ENCODE measurements around the gene OR8G1. TPM values are rescaled to one million over a fixed set of nuclear protein-coding genes. Genes with fewer than 3 reads are reported as not detected.

Gene OR8G1
- total RNA-seq, 2 experiments from 2014 or later = not detected

Other genes with a start within 250 kb of the OR8G1 start
- gene OR10G6, start 245.9 kb upstream of the OR8G1 start, total RNA-seq = not detected
- gene OR10G4, start 228.1 kb upstream of the OR8G1 start, total RNA-seq = not detected
- not detected for gene OR10G9, start 218.1 kb upstream of the OR8G1 start, total RNA-seq
- gene OR10G8, start 214.3 kb upstream of the OR8G1 start, total RNA-seq = not detected
- not detected for gene OR10G7, start 199.8 kb upstream of the OR8G1 start, total RNA-seq
- 1 to 10 TPM; 6.9 to 7.5 TPM for gene VWA5A, start 125.6 kb upstream of the OR8G1 start, total RNA-seq
- gene OR10D3, start 57.8 kb upstream of the OR8G1 start, total RNA-seq = not detected
- gene OR8G5, start 15.3 kb downstream of the OR8G1 start, total RNA-seq = not detected
- not detected for gene OR8D1, start 72.9 kb downstream of the OR8G1 start, total RNA-seq
- gene OR8D2, start 79.1 kb downstream of the OR8G1 start, total RNA-seq = not detected
- gene OR8B2, start 143.4 kb downstream of the OR8G1 start, total RNA-seq = not detected
- gene OR8B3, start 157.9 kb downstream of the OR8G1 start, total RNA-seq = not detected
- gene OR8B4, start 183.8 kb downstream of the OR8G1 start, total RNA-seq = not detected
- gene OR8B8, start 204.6 kb downstream of the OR8G1 start, total RNA-seq = not detected

Measured in activated CD4-positive, alpha-beta memory T cell treated with anti-CD3 and anti-CD28 coated beads for 36 hours (primary cell).